Ascending aorta (tissue), 2 donors: Measurements from ENCODE around the gene DOHH. TPM values are rescaled to one million over a fixed set of nuclear protein-coding genes. Genes with fewer than 3 reads are reported as not detected.

Source experiments
- DNase-seq, 2 donors: peaks; one replicate each; pipeline ENCODE4 v3.0.0-alpha.2; 2019; ENCODE audit warnings: low spot score in 2 of 2
- H3K27ac ChIP-seq, 2 donors: fragments of 200-600 bp; sonication (generic); one replicate each; pipeline ENCODE4 v1.5.1; 2016 to 2017; ENCODE audit warnings: mild to moderate bottlenecking in 1 of 2
- H3K27me3 ChIP-seq: fragments of 200-600 bp; sonication (generic); one replicate; pipeline ENCODE4 v1.5.1; 2017
- H3K36me3 ChIP-seq, 2 donors: fragments of 200-600 bp; sonication (generic); one replicate each; pipeline ENCODE4 v1.5.1; 2016
- H3K4me1 ChIP-seq, 2 donors: fragments of 200-600 bp; sonication (generic); one replicate each; pipeline ENCODE4 v1.5.1; 2016 to 2017; ENCODE audit warnings: mild to moderate bottlenecking in 1 of 2
- H3K4me3 ChIP-seq, 2 donors: fragments of 200-600 bp; sonication (generic); one replicate each; pipeline ENCODE4 v1.5.1; 2016 to 2017; ENCODE audit warnings: mild to moderate bottlenecking in 1 of 2
- H3K9me3 ChIP-seq, 2 donors: fragments of 200-600 bp; sonication (generic); one replicate each; pipeline ENCODE4 v1.5.1; 2016
- CTCF ChIP-seq, 3 experiments: fragments of 200-600 bp in 2 of 3; fragments of 450-650 bp in 1 of 3; sonication (generic) in 2 of 3; IDR thresholded peaks; one replicate each; pipeline ENCODE4 v1.5.1; 2016 to 2019; ENCODE audit warnings: antibody characterized with exemption in 3 of 3, mild to moderate bottlenecking in 1 of 3, moderate library complexity in 1 of 3
- intact Hi-C: fragments of 100-400 bp; cut with DNase I; formaldehyde crosslinking; loops from one replicate; pipeline ENCODE4 v1.15.1; 2023
- total RNA-seq: library from RNA; depleted of rRNA; stranded (reverse); fragments of >200 nt; gene quantifications from one replicate; pipeline ENCODE4 v1.1.0, GENCODE V29; 2016

DOHH gene
- total RNA-seq, 1 donor from 2014 or later: 40.9 TPM

- Histone ChIP-seq H3K4me3 (no peak overlapping the region), H3K27me3 (no peaks in the 10 kb centered on the region), H3K36me3 (peaks cover 19 to 34% of the 10 kb centered on the region in 2 donors), H3K9me3 (peaks cover 0 to 3% of the 10 kb centered on the region in 2 donors), H3K4me1 (peaks cover 3 to 8% of the 10 kb centered on the region in 2 donors), H3K27ac (no peak overlapping the region)
- no peak for DNase-seq
- no peak for TF ChIP-seq CTCF (IDR thresholded peaks at IDR 0.05)
- intact Hi-C loops: no loop called here
These were observed 39.3 kb upstream of the DOHH start for GRCh38 chr19:3539756-3540118.

- no peaks in the 10 kb centered on the region for H3K27me3 ChIP-seq
- DNase-seq: no peak
- peaks cover 25 to 34% of the 10 kb centered on the region in 2 donors for H3K36me3 ChIP-seq
- peaks cover 3 to 8% of the 10 kb centered on the region in 2 donors for H3K4me1 ChIP-seq
- peaks cover 0 to 3% of the 10 kb centered on the region in 2 donors for H3K9me3 ChIP-seq
- TF ChIP-seq CTCF (IDR thresholded peaks at IDR 0.05): no peak
- H3K27ac ChIP-seq: no peak within 1 kb of the TSS
- intact Hi-C loops: no loop called here
- H3K4me3 ChIP-seq: no peak within 1 kb of the TSS
These were observed 38.7 kb upstream of the DOHH start, which contains the start of gene TEKTIP1 for GRCh38 chr19:3538965-3539755. TEKTIP1 (plus strand) TSS chr19:3539174; CDS start chr19:3539178, 4 bp downstream.

GRCh38 chr19:3538258-3538929 lies 37.9 kb upstream of the DOHH start:
- H3K4me3 ChIP-seq: no peak overlapping the region
- intact Hi-C loops: no loop called here

GRCh38 chr19:3537438-3538240 lies 37.2 kb upstream of the DOHH start:
- no peak overlapping the region for H3K4me3 ChIP-seq
- H3K4me1 ChIP-seq: no peaks in the 10 kb centered on the region
- peaks cover 0 to 3% of the 10 kb centered on the region in 2 donors for H3K9me3 ChIP-seq
- H3K27me3 ChIP-seq: no peaks in the 10 kb centered on the region
- TF ChIP-seq CTCF (IDR thresholded peaks at IDR 0.05): no peak
- peaks cover 39 to 45% of the 10 kb centered on the region in 2 donors for H3K36me3 ChIP-seq
- DNase-seq: no peak
- intact Hi-C loops: no loop called here
- no peak overlapping the region for H3K27ac ChIP-seq

More at GRCh38 chr19:3538258-3538929, 37.9 kb upstream of the DOHH start:
- H3K9me3 ChIP-seq: peaks cover 0 to 3% of the 10 kb centered on the region in 2 donors
- no peaks in the 10 kb centered on the region for H3K27me3 ChIP-seq
- no peak for DNase-seq
- H3K4me1 ChIP-seq: peaks cover 0 to 6% of the 10 kb centered on the region in 2 donors
- H3K36me3 ChIP-seq: peaks cover 31 to 37% of the 10 kb centered on the region in 2 donors
- no peak overlapping the region for H3K27ac ChIP-seq
- TF ChIP-seq CTCF (IDR thresholded peaks at IDR 0.05): no peak

GRCh38 chr19:3537101-3537437 lies 36.6 kb upstream of the DOHH start:
- Histone ChIP-seq H3K27ac (no peak overlapping the region), H3K4me1 (no peaks in the 10 kb centered on the region), H3K27me3 (no peaks in the 10 kb centered on the region), H3K4me3 (no peak overlapping the region), H3K9me3 (peaks cover 0 to 3% of the 10 kb centered on the region in 2 donors), H3K36me3 (peaks cover 45 to 50% of the 10 kb centered on the region in 2 donors)
- intact Hi-C loops: no loop called here
- no peak for DNase-seq
- TF ChIP-seq CTCF (IDR thresholded peaks at IDR 0.05): no peak
